Coronary artery (tissue), 2 donors: ENCODE results near the gene CEP83.
A peak's percentile ranks its signal among the peaks of the same experiment; 100 is the strongest.
"Not testable (repeated sequence)": the region's sequence is repeated elsewhere in the genome, so short reads cannot be mapped to it uniquely, and the experiment has no call there.

Source experiments
- DNase-seq: peaks from one replicate; pipeline ENCODE4 v3.0.0-alpha.2; 2017; ENCODE audit warnings: low spot score
- H3K27ac ChIP-seq, 2 donors: fragments of 200-600 bp; sonication (generic); one replicate each; pipeline ENCODE4 v1.5.1; 2016 to 2019
- H3K4me3 ChIP-seq: fragments of 200-600 bp; sonication (generic); 2 replicates; pipeline ENCODE4 v1.5.1; 2016; ENCODE audit warnings: mild to moderate bottlenecking, moderate library complexity
- TF ChIP-seq, protein P1 (sequence below): fragments of 200-600 bp; sonication (generic); IDR thresholded peaks from one replicate; pipeline ENCODE4 v1.5.1; 2019; ENCODE audit warnings: antibody characterized with exemption

The CEP83 gene

GRCh38 chr12:94434171-94434570 lies 25.5 kb downstream of the CEP83 start:
- no peak overlapping the region for H3K27ac ChIP-seq
- TF ChIP-seq, protein P1, sequence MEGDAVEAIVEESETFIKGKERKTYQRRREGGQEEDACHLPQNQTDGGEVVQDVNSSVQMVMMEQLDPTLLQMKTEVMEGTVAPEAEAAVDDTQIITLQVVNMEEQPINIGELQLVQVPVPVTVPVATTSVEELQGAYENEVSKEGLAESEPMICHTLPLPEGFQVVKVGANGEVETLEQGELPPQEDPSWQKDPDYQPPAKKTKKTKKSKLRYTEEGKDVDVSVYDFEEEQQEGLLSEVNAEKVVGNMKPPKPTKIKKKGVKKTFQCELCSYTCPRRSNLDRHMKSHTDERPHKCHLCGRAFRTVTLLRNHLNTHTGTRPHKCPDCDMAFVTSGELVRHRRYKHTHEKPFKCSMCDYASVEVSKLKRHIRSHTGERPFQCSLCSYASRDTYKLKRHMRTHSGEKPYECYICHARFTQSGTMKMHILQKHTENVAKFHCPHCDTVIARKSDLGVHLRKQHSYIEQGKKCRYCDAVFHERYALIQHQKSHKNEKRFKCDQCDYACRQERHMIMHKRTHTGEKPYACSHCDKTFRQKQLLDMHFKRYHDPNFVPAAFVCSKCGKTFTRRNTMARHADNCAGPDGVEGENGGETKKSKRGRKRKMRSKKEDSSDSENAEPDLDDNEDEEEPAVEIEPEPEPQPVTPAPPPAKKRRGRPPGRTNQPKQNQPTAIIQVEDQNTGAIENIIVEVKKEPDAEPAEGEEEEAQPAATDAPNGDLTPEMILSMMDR = no peak
- no peak for DNase-seq
- no peak overlapping the region for H3K4me3 ChIP-seq

- Histone ChIP-seq H3K4me3 (no peak overlapping the region), H3K27ac (no peak overlapping the region)
- DNase-seq = no peak
- TF ChIP-seq, protein P1 = no peak
Measured at GRCh38 chr12:94433744-94434143, 25.9 kb downstream of the CEP83 start.

DNA sequence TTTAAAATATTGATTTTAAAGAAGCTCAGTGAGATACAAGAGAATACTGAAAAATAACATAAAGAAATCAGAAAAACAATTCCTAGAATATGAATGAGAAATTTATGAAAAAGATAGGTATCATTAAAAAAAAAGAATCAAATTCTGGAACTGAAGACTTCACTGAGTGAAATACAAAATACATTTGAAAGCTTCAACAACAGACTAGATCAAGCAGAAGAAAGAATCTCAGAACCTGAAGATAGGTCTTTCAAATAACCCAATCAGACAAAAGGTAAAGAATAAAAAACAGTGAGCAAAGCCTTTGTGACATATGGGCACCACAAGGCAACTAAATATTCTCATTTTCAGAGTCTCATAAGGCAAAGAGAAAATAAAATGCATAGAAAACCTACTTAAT lies 29.4 kb downstream of the CEP83 start:
- TF ChIP-seq, protein P1 = no peak
- DNase-seq = no peak
- H3K27ac ChIP-seq = no peak overlapping the region
- no peak overlapping the region for H3K4me3 ChIP-seq

DNA sequence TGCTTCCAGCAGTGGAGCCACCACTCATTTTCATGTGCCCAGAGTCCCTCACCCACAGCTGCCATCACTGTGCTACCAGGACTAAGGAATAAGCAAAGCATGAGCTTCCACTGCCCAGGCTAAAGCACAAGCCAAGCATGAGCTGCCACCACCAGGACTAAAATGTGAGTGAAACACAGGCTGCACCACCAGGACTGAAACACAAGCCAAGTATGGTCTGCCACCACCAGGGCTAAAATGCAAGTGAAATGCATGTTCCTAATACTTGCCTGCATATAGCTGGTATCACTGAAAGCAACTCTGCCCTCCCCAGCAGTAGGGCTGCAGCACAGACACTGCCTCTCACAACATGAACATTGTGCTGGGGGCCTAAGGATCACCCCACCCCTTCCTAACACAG lies 30.0 kb downstream of the CEP83 start:
- TF ChIP-seq, protein P1 = no peak
- DNase-seq = no peak
- H3K27ac ChIP-seq = no peak overlapping the region
- no peak overlapping the region for H3K4me3 ChIP-seq

DNA sequence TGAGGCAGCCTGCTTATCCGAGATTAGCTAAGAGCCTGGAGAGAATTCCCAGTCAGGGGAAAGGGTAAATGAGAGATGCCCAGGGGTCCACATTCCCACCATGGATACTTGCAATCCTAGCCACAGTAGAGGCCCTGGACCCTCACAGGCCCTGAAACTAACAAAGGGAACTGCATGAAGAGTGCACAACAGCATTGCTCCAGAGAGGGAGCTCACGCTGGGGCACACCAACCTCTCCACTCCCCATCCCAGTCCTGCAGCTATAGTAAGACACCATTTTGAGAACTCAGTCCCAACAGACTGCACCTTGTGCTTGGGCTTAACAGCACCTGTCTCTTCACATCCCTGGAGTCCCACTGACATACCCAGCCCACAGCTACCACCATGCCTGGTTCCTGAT lies 30.5 kb downstream of the CEP83 start:
- no peak for DNase-seq
- Histone ChIP-seq H3K4me3 (no peak overlapping the region), H3K27ac (no peak overlapping the region)
- TF ChIP-seq, protein P1 = no peak

DNA sequence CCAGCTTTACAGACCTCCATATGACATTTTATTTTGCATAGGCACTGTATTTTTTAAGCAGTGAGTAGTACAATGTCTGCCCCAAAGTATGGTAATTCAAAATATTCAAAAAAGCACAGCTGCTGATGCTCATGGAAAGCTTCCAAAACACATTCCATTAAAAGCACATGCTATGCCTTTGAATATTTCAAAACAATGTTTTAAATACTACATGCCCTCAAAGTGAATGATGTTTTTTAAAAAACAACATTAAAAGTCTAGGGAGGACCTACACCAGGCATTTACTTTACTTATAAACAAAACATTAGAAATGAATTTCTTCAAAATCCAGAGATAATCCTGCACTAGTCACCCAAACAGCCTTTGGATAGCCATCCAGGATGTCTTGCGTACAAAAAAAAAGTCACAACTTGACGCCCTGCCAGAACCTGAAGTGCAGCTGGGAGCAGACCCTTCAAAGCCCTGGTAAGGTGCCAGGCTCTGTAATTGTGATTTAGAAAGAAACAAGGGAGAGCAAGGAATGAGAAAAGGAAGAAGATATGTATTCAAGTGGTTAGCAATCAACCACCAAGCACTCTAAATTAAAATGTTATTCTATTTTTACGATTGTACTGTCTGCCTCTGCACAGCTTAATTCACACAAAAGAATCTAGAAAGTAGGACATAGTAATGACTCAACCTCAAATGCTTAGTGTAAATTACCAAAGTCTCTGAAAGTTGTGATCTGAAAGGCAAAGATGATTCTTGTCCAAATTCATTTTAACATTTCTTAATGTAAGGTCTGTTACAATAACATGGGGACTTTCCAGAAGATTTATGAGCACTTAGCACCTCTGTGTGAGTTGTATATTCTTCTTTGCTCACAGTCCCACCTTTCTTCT lies 31.9 kb downstream of the CEP83 start:
- TF ChIP-seq, protein P1 = no peak
- Histone ChIP-seq H3K27ac (peak overlapping the region; percentile 6 to 12), H3K4me3 (peak overlapping the region; percentile 22)
- no peak for DNase-seq

DNA sequence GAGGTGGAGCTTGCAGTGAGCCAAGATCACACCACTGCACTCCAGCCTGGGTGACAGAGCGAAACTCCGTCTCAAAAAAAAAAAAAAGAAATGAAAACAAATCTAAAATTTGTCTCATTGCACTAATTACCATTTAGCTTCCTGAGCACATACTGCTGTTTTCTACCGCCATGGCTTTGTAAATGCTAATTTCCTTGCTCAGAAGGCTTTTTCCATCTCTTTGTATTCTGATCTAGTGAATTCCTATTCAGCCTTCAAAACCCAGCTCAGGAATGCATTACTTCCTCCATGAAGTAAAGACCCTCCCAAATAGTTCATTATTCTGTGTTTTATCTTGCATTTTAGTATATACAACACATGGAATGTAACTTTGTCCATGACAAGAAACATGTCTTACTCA lies 33.6 kb downstream of the CEP83 start:
- no peak overlapping the region for H3K4me3 ChIP-seq
- TF ChIP-seq, protein P1 = no peak
- no peak for DNase-seq
- no peak overlapping the region for H3K27ac ChIP-seq

DNA sequence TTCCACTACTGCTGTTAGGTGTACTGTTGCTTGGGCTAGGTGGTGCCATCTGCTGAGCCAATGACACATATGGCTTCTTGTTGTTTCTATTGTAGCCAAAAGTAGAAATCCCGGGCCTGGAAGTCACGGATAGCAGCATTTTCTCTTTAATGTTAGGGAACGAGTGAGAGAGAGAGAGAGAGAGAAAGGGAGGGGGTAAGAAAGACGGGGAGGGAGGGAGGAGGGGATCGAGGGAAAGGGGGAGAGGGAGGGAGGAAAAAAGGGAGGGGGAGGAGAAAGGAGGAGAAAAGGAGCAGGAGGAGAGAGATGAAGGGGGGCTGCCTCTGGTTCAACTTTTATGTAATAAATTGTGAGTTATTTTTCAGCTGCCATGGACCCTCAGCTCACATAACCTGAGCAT lies 34.8 kb downstream of the CEP83 start:
- H3K27ac ChIP-seq, DNase-seq: not testable (repeated sequence)
- H3K4me3 ChIP-seq = peak overlapping the region; percentile 25
